C4-2B (cell line): Measurements from ENCODE around the gene PTPRN2.

Experiments
- H3K27ac ChIP-seq: fragments of 450-650 bp; 2 replicates; pipeline ENCODE4 v1.5.1; 2017
- ZFX ChIP-seq: fragments of 450-650 bp; IDR thresholded peaks from 2 replicates; pipeline ENCODE4 v1.6.1; 2017
- TF ChIP-seq, protein P1 (sequence below): fragments of 450-650 bp; conservative IDR thresholded peaks from 2 replicates; pipeline ENCODE4 v1.5.1; 2017; ENCODE audit warnings: mild to moderate bottlenecking

PTPRN2 gene

DNA sequence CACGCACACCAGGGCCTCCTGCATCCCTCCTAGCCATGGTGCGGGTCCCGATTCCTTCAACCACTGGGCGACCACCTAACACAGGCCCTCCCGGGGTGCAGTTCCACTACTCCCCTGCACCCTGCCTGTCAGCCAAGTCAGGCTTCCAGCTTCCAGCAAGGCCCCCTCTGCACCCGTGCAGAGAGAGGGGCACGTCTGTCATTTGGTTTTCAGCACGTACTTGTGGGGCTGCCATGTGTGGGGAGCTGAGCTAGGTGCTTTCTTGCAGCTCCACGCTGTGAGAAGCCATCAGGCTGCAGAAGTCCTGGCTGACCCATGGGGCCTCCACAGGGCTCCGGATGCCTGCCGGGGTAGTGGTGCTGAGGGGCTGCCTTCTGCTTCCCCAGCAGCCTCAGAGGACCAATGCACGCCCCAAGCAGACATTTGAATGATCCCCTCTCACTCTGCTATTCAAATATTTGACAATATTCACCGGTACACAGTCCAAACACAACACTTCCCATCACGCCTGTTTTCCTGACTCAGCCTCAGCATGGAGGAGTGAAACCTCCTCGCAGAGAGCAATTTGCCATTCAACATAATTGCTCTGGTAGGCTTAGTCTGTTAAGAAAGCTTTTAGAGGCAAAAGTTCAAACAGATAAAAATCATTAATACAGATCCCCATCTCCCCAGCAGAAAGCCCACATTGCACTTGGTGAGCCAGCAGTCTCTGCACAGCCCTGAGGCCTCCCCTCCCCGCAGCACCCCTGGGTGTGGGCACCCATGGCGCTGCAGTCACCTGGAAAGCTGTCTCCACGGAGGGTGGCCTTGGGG is 449.9 kb downstream of the PTPRN2 start:
- TF ChIP-seq, protein P1, sequence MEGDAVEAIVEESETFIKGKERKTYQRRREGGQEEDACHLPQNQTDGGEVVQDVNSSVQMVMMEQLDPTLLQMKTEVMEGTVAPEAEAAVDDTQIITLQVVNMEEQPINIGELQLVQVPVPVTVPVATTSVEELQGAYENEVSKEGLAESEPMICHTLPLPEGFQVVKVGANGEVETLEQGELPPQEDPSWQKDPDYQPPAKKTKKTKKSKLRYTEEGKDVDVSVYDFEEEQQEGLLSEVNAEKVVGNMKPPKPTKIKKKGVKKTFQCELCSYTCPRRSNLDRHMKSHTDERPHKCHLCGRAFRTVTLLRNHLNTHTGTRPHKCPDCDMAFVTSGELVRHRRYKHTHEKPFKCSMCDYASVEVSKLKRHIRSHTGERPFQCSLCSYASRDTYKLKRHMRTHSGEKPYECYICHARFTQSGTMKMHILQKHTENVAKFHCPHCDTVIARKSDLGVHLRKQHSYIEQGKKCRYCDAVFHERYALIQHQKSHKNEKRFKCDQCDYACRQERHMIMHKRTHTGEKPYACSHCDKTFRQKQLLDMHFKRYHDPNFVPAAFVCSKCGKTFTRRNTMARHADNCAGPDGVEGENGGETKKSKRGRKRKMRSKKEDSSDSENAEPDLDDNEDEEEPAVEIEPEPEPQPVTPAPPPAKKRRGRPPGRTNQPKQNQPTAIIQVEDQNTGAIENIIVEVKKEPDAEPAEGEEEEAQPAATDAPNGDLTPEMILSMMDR = no peak
- no peak for TF ChIP-seq ZFX
- no peak overlapping the region for H3K27ac ChIP-seq

GRCh38 chr7:158135931-158136330 is 451.7 kb downstream of the PTPRN2 start:
- TF ChIP-seq ZFX = no peak
- TF ChIP-seq, protein P1 = no peak

DNA sequence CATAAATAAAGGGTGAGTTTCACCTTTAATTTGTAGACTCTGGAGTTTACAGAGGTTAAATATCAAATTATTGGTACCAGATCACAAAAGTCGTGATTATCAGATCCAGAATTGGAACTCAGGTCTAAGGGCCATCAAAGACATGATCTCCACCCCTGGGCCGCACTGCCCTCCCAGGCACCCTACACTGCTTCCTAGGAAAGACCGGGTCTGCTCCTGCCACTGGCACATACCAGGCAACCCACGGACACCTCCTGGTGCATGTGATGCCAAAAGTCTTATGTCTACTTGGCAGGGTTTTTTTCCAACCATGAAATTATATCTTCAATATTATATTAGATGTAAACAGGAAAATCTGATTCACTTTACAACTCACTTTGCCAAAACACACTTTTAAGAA is 452.8 kb downstream of the PTPRN2 start:
- no peak for TF ChIP-seq ZFX
- TF ChIP-seq, protein P1 = no peak
- no peak overlapping the region for H3K27ac ChIP-seq

More at GRCh38 chr7:158135931-158136330, 451.7 kb downstream of the PTPRN2 start:
- no peak overlapping the region for H3K27ac ChIP-seq

GRCh38 chr7:158133515-158134271 is 453.9 kb downstream of the PTPRN2 start:
- H3K27ac ChIP-seq = no peak overlapping the region
- TF ChIP-seq ZFX = no peak
- TF ChIP-seq, protein P1 = no peak

DNA sequence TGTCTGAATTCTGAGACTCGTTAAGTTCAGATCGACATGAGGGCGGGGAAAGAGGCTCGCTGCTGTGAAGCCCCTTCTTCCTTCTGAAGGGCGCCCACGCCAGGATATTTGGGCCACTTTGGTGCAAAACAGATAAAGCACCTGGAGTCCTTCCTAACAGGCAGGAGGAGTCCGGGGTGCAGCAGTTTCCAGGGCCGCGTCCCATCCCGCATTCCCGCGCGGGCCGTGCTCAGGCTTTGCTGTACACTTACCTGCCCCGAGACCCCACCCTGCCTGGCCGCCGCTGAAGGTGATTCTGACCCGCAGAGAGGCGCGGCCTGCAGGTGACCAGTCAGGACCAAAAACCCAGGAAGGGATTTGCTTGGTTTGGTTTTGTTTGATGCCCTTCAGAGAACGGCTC is 454.6 kb downstream of the PTPRN2 start:
- TF ChIP-seq ZFX = no peak
- TF ChIP-seq, protein P1 = no peak
- no peak overlapping the region for H3K27ac ChIP-seq

DNA sequence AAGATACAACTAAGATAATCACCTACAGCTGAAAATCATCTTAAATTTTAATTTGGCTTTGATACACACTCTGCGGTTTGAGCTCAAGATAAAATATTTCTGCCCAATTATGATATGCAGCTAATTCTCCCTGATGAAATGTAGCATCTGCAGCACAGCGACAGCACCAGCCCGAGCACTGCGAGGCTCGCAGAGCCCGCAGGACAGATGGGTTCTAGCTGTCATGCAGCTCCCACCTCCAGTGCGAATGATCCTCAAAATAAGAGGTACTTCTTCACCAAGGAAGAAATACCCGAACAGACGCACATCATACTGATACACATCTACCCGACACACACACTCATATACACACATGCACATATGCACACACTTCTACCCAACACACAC is 457.6 kb downstream of the PTPRN2 start:
- no peak overlapping the region for H3K27ac ChIP-seq
- no peak for TF ChIP-seq ZFX
- TF ChIP-seq, protein P1 = no peak
